CD14-positive monocyte (primary cell): ENCODE measurements around the gene G2E3. TPM values are rescaled to one million over a fixed set of nuclear protein-coding genes. Genes with fewer than 3 reads are reported as not detected.

Experiments used
- DNase-seq, 3 donors: peaks; one replicate each; pipeline ENCODE4 v3.0.0-alpha.2; 2011 to 2022
- H2AFZ ChIP-seq: 2 replicates; pipeline ENCODE4 v1.6.0; 2012; ENCODE audit warnings: mild to moderate bottlenecking, low read depth, low read length, inconsistent platforms; ENCODE audit not compliant: insufficient read depth, poor library complexity, severe bottlenecking
- H3K27ac ChIP-seq, 2 donors: 1 replicate in 1 of 2; 2 replicates in 1 of 2; pipeline ENCODE4 v1.5.1; 2012 to 2013; ENCODE audit warnings: low read length in 2 of 2, control low read depth in 1 of 2, inconsistent platforms in 1 of 2, low read depth in 1 of 2, mild to moderate bottlenecking in 1 of 2
- H3K27me3 ChIP-seq, 2 donors: one replicate each; pipeline versions ENCODE4 v1.6.0 to v1.6.1; 2011 to 2013; ENCODE audit warnings: low read length in 2 of 2; ENCODE audit not compliant: control insufficient read depth in 2 of 2, insufficient read depth in 2 of 2
- H3K36me3 ChIP-seq, 2 donors: replicated peaks in 1 of 2; 1 replicate in 1 of 2; 2 replicates in 1 of 2; pipeline versions ENCODE4 v1.5.1 to v1.6.1; 2012 to 2013; ENCODE audit warnings: low read length in 2 of 2, control low read depth in 1 of 2, inconsistent platforms in 1 of 2, mild to moderate bottlenecking in 1 of 2; ENCODE audit not compliant: insufficient read depth in 2 of 2, control insufficient read depth in 1 of 2
- H3K4me1 ChIP-seq, 2 donors: 1 replicate in 1 of 2; 2 replicates in 1 of 2; pipeline versions ENCODE4 v1.5.1 to v1.6.1; 2012 to 2013; ENCODE audit warnings: low read length in 2 of 2, control low read depth in 1 of 2, inconsistent platforms in 1 of 2, mild to moderate bottlenecking in 1 of 2, moderate library complexity in 1 of 2; ENCODE audit not compliant: insufficient read depth in 2 of 2, control insufficient read depth in 1 of 2
- H3K4me2 ChIP-seq: replicated peaks from 2 replicates; pipeline ENCODE3; 2012; ENCODE audit warnings: low read length, moderate library complexity, mild to moderate bottlenecking; ENCODE audit not compliant: poor library complexity, severe bottlenecking; ENCODE audit errors: extremely low read depth
- H3K4me3 ChIP-seq, 3 experiments: fragments of 200-600 bp in 1 of 3; sonication (generic) in 1 of 3; replicated peaks in 1 of 3; 1 replicate in 2 of 3; 2 replicates in 1 of 3; pipeline ENCODE4 v1.5.1; 2011 to 2013; ENCODE audit warnings: low read length in 3 of 3, mild to moderate bottlenecking in 3 of 3, control low read depth in 2 of 3, low read depth in 2 of 3, inconsistent platforms in 1 of 3, moderate library complexity in 1 of 3
- H3K79me2 ChIP-seq: 2 replicates; pipeline ENCODE4 v1.6.0; 2012; ENCODE audit warnings: mild to moderate bottlenecking, control low read depth, inconsistent platforms, low read length, moderate library complexity; ENCODE audit not compliant: insufficient read depth
- H3K9ac ChIP-seq: 2 replicates; pipeline ENCODE4 v1.6.0; 2017; ENCODE audit warnings: low read length, mild to moderate bottlenecking; ENCODE audit not compliant: insufficient read depth, poor library complexity, severe bottlenecking
- H3K9me3 ChIP-seq, 2 donors: replicated peaks in 1 of 2; 1 replicate in 1 of 2; 2 replicates in 1 of 2; pipeline versions ENCODE4 v1.5.1 to v1.6.1; 2012 to 2013; ENCODE audit warnings: low read length in 2 of 2, control low read depth in 1 of 2; ENCODE audit not compliant: control insufficient read depth in 1 of 2, insufficient read depth in 1 of 2
- H4K20me1 ChIP-seq: 2 replicates; pipeline ENCODE4 v1.6.0; 2012; ENCODE audit warnings: mild to moderate bottlenecking, low read length, control low read depth, moderate library complexity; ENCODE audit not compliant: insufficient read depth
- H3K27ac Mint-ChIP-seq, 7 donors: one replicate each; pipeline ENCODE4 v1.8.0; 2020; ENCODE audit warnings: mild to moderate bottlenecking in 7 of 7, mixed read lengths in 7 of 7, moderate library complexity in 6 of 7, inconsistent platforms in 2 of 7
- H3K27me3 Mint-ChIP-seq, 3 donors: one replicate each; pipeline ENCODE4 v1.8.0; 2021 to 2022; ENCODE audit warnings: low read depth in 3 of 3, mild to moderate bottlenecking in 3 of 3, mixed read lengths in 3 of 3, moderate library complexity in 3 of 3, inconsistent platforms in 1 of 3
- H3K36me3 Mint-ChIP-seq, 2 donors: one replicate each; pipeline ENCODE4 v1.8.0; 2020; ENCODE audit warnings: mixed read lengths in 2 of 2, inconsistent platforms in 1 of 2, mild to moderate bottlenecking in 1 of 2
- H3K4me1 Mint-ChIP-seq: one replicate; pipeline ENCODE4 v1.8.0; 2020; ENCODE audit warnings: mild to moderate bottlenecking, mixed read lengths
- H3K4me3 Mint-ChIP-seq, 2 donors: one replicate each; pipeline ENCODE4 v1.8.0; 2020; ENCODE audit warnings: mild to moderate bottlenecking in 2 of 2, mixed read lengths in 2 of 2, moderate library complexity in 1 of 2
- H3K9me3 Mint-ChIP-seq, 7 donors: one replicate each; pipeline ENCODE4 v1.8.0; 2020 to 2022; ENCODE audit warnings: mixed read lengths in 7 of 7, mild to moderate bottlenecking in 6 of 7, moderate library complexity in 6 of 7, inconsistent platforms in 2 of 7
- WGBS: methylation state at CpG from one replicate; pipeline ENCODE4 v1.1.5; 2013; ENCODE audit warnings: missing lambda C conversion rate; ENCODE audit not compliant: insufficient coverage; 5-methylcytosine and 5-hydroxymethylcytosine counted together
- intact Hi-C, 2 donors: fragments of 100-400 bp; cut with micrococcal nuclease; formaldehyde crosslinking; loops; one replicate each; pipeline versions ENCODE4 v1.15.0 to v1.15.1; 2023
- polyA plus RNA-seq, 3 donors: library from polyadenylated mRNA; depleted of rRNA in 1 of 3; unstranded in 2 of 3; stranded (reverse) in 1 of 3; fragments of 300-500 nt in 2 of 3; fragments of >200 nt in 1 of 3; fragmentation: Illumina TruSeq in 2 of 3; gene quantifications; 1 replicate in 2 of 3; 2 replicates in 1 of 3; pipeline ENCODE4 v1.2.3, GENCODE V29; 2012 to 2021
- TF ChIP-seq, protein P1 (sequence below): fragments of 200-600 bp; IDR thresholded peaks from one replicate; pipeline ENCODE4 v1.8.0; 2022; ENCODE audit warnings: antibody characterized with exemption, mild to moderate bottlenecking

G2E3 gene
- polyA plus RNA-seq, 3 donors: 5.6 to 12.1 (median 5.6) TPM

DNA sequence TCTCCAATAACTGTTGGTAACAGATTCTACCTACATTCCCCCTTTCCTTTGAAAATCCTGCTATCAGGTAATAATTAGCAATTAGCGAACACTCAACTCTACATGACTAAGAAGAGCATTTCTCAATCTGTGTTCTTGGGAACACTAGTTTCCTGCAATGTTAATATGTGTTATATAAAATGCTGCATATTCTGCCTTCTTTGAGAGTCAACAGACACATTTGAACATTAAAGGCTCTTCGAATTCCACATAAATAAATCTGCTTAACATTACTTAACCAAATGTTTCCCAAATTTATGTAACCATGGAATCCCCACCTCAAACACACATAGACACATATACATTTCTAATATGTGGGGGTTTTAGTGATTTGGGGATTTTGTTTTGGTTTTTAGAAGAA is 41.2 kb upstream of the G2E3 start:
- Histone ChIP-seq H3K9ac (no peak overlapping the region), H3K4me2 (no peak overlapping the region), H3K9me3 (no peaks in the 10 kb centered on the region), H2AFZ (no peak overlapping the region), H3K27me3 (no peaks in the 10 kb centered on the region), H4K20me1 (no peaks in the 10 kb centered on the region), H3K36me3 (no peaks in the 10 kb centered on the region), H3K27ac (no peak overlapping the region), H3K4me1 (no peaks in the 10 kb centered on the region), H3K4me3 (no peak overlapping the region), H3K79me2 (no peaks in the 10 kb centered on the region)
- no peak for DNase-seq
- no CpG with 5 or more reads among the region's 2 CpGs for WGBS
- Mint-ChIP-seq H3K27me3 (peaks cover 0 to 7% (median 4%) of the 10 kb centered on the region in 3 donors), H3K27ac (no peak overlapping the region), H3K4me3 (no peak overlapping the region), H3K9me3 (peaks cover 0 to 3% (median 0%) of the 10 kb centered on the region in 7 donors), H3K36me3 (no peaks in the 10 kb centered on the region), H3K4me1 (peaks cover 2% of the 10 kb centered on the region)
- TF ChIP-seq, protein P1, sequence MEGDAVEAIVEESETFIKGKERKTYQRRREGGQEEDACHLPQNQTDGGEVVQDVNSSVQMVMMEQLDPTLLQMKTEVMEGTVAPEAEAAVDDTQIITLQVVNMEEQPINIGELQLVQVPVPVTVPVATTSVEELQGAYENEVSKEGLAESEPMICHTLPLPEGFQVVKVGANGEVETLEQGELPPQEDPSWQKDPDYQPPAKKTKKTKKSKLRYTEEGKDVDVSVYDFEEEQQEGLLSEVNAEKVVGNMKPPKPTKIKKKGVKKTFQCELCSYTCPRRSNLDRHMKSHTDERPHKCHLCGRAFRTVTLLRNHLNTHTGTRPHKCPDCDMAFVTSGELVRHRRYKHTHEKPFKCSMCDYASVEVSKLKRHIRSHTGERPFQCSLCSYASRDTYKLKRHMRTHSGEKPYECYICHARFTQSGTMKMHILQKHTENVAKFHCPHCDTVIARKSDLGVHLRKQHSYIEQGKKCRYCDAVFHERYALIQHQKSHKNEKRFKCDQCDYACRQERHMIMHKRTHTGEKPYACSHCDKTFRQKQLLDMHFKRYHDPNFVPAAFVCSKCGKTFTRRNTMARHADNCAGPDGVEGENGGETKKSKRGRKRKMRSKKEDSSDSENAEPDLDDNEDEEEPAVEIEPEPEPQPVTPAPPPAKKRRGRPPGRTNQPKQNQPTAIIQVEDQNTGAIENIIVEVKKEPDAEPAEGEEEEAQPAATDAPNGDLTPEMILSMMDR: no peak
- intact Hi-C loops: no loop called here

DNA sequence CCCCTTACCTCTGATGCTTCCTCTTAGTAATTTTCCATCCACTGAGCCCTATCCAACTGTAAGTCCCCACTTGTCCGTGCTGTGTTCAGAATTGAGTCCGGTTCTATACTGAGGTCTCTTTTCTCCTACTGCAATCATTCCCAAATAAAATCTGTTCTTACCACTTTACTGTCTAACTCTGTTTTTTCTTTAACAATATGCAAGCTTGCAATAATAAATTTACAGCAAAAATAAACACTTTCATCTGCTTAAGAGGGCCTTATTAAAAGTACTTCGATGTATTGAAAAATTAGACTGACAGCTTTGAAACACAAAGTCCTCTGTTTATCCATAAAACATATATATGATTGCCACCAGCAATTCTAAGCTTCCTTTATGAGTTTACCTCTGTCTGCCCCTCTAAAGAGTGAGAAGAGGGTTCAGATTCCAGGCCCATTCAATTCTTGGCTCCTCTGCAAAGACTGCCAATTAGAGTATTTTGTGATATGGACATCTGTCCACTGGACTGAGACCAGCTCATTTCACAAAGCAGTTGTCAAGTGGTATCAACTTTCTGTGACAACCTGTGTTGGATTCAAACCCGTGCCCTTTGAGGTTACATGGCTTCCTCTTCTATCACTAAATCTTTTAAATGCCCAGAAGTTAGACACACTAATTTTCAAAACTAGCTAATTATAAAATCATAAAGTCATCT is 39.9 kb upstream of the G2E3 start:
- Histone ChIP-seq H3K9ac (no peak overlapping the region), H3K4me3 (no peak overlapping the region), H2AFZ (no peak overlapping the region), H3K4me2 (no peak overlapping the region), H3K4me1 (no peaks in the 10 kb centered on the region), H4K20me1 (no peaks in the 10 kb centered on the region), H3K9me3 (no peaks in the 10 kb centered on the region), H3K36me3 (no peaks in the 10 kb centered on the region), H3K27me3 (no peaks in the 10 kb centered on the region), H3K79me2 (no peaks in the 10 kb centered on the region), H3K27ac (no peak overlapping the region)
- no peaks in the 10 kb centered on the region for H3K36me3 Mint-ChIP-seq
- peaks cover 0 to 5% (median 3%) of the 10 kb centered on the region in 3 donors for H3K27me3 Mint-ChIP-seq
- TF ChIP-seq, protein P1: no peak
- H3K4me1 Mint-ChIP-seq: peaks cover 2% of the 10 kb centered on the region
- peak overlapping the region in 1 of 7 donors; percentile 8 for H3K27ac Mint-ChIP-seq
- no peak overlapping the region for H3K4me3 Mint-ChIP-seq
- DNase-seq: no peak
- H3K9me3 Mint-ChIP-seq: peaks cover 0 to 1% (median 0%) of the 10 kb centered on the region in 7 donors
- 97% methylated on average over 2 of the region's 4 CpGs for WGBS
- intact Hi-C loops: no loop called here
